IMR-90 (cell line): ENCODE data around the gene ANAPC7. TPM values are rescaled to one million over a fixed set of nuclear protein-coding genes. Genes with fewer than 3 reads are reported as not detected.

Source experiments
- ATAC-seq: fragments of 200-7000 bp; cut with Tn5 transposase; 2 replicates; pipeline ENCODE4 v1.9.1; 2020; ENCODE audit warnings: low read depth, mild to moderate bottlenecking, moderate library complexity
- BruUV-seq: library from RNA; stranded (reverse); fragments of 400-500 nt; replicated peaks from 2 replicates; lab custom pipeline; 2021; lab: Mats Ljungman, UMichigan
- CTCF ChIA-PET: fragments of 300-600 bp; formaldehyde crosslinking; extraction: SDS; loops from one replicate; lab custom pipeline; 2021; ENCODE audit warnings: antibody characterized with exemption; lab: Yijun Ruan, JAX
- POLR2A ChIA-PET: fragments of 300-600 bp; sonication (Branson Sonifier 250); formaldehyde crosslinking; loops from one replicate; lab custom pipeline; 2022; ENCODE audit warnings: antibody characterized with exemption; ENCODE audit not compliant: unreplicated experiment; lab: Charles Lee
- DNase-seq: peaks from one replicate; pipeline ENCODE4 v3.0.0; 2013
- H2AFZ ChIP-seq: replicated peaks from 2 replicates; pipeline ENCODE3; 2013; ENCODE audit warnings: low read length, mild to moderate bottlenecking; ENCODE audit not compliant: poor library complexity
- H2AK5ac ChIP-seq: 2 replicates; pipeline ENCODE4 v1.6.1; 2013; ENCODE audit warnings: low read depth, low read length, inconsistent platforms
- H2AK9ac ChIP-seq: replicated peaks from 2 replicates; pipeline ENCODE3; 2013; ENCODE audit warnings: mild to moderate bottlenecking, low read depth, low read length, moderate library complexity; ENCODE audit not compliant: poor library complexity
- H2BK120ac ChIP-seq: 2 replicates; pipeline ENCODE4 v1.6.1; 2013; ENCODE audit warnings: low read depth, low read length, inconsistent platforms
- H2BK15ac ChIP-seq: 3 replicates; pipeline ENCODE4 v1.6.1; 2013; ENCODE audit warnings: low read depth, low read length, inconsistent platforms
- H2BK20ac ChIP-seq: 2 replicates; pipeline ENCODE4 v1.6.1; 2013; ENCODE audit warnings: low read depth, mild to moderate bottlenecking, inconsistent platforms, low read length, moderate library complexity
- H2BK5ac ChIP-seq: 2 replicates; pipeline ENCODE4 v1.6.1; 2013; ENCODE audit warnings: mild to moderate bottlenecking, low read depth, low read length, inconsistent platforms; ENCODE audit not compliant: poor library complexity, severe bottlenecking
- H3K14ac ChIP-seq: replicated peaks from 2 replicates; pipeline ENCODE4 v1.6.1; 2013; ENCODE audit warnings: low read depth, low read length, inconsistent platforms
- H3K18ac ChIP-seq: 2 replicates; pipeline ENCODE4 v1.6.1; 2013; ENCODE audit warnings: low read depth, low read length, control low read depth
- H3K23ac ChIP-seq: 2 replicates; pipeline ENCODE4 v1.6.1; 2013; ENCODE audit warnings: low read depth, low read length, inconsistent platforms
- H3K27ac ChIP-seq: 2 replicates; pipeline ENCODE4 v1.5.1; 2013; ENCODE audit warnings: mild to moderate bottlenecking, control low read depth, low read length; ENCODE audit not compliant: insufficient read depth
- H3K27me3 ChIP-seq: 2 replicates; pipeline ENCODE4 v1.6.1; 2013; ENCODE audit warnings: low read length; ENCODE audit not compliant: control insufficient read depth, insufficient read depth
- H3K36me3 ChIP-seq: 2 replicates; pipeline ENCODE4 v1.6.1; 2013; ENCODE audit warnings: low read length, mixed read lengths; ENCODE audit not compliant: control insufficient read depth, insufficient read depth
- H3K4ac ChIP-seq: 2 replicates; pipeline ENCODE4 v1.6.1; 2013; ENCODE audit warnings: low read depth, low read length, inconsistent platforms
- H3K4me1 ChIP-seq: 2 replicates; pipeline ENCODE4 v1.6.1; 2013; ENCODE audit warnings: low read length, mixed read lengths; ENCODE audit not compliant: control insufficient read depth, insufficient read depth
- H3K4me2 ChIP-seq: 2 replicates; pipeline ENCODE4 v1.6.1; 2013; ENCODE audit warnings: low read depth, mild to moderate bottlenecking, control low read depth, low read length, moderate library complexity
- H3K4me3 ChIP-seq: 2 replicates; pipeline ENCODE4 v1.5.1; 2013; ENCODE audit warnings: low read depth, mild to moderate bottlenecking, control low read depth, low read length, moderate library complexity; ENCODE audit not compliant: insufficient read depth
- H3K56ac ChIP-seq: 2 replicates; pipeline ENCODE4 v1.6.1; 2013; ENCODE audit warnings: low read length, inconsistent platforms; ENCODE audit not compliant: insufficient read depth; ENCODE audit errors: extremely low read depth
- H3K79me1 ChIP-seq, 2 experiments: 2 replicates each; pipeline ENCODE4 v1.6.1; 2013; ENCODE audit warnings: low read length in 2 of 2, inconsistent platforms in 1 of 2, low read depth in 1 of 2
- H3K9ac ChIP-seq: 2 replicates; pipeline ENCODE4 v1.6.1; 2013; ENCODE audit warnings: low read depth, low read length, control low read depth
- H3K9me1 ChIP-seq: 2 replicates; pipeline ENCODE4 v1.6.1; 2013; ENCODE audit warnings: low read length, inconsistent platforms; ENCODE audit not compliant: insufficient read depth
- H3K9me3 ChIP-seq: 2 replicates; pipeline ENCODE4 v1.6.1; 2013; ENCODE audit warnings: low read length; ENCODE audit not compliant: control insufficient read depth, insufficient read depth
- H4K20me1 ChIP-seq: 2 replicates; pipeline ENCODE4 v1.6.1; 2013; ENCODE audit warnings: low read length, inconsistent platforms; ENCODE audit not compliant: insufficient read depth
- H4K5ac ChIP-seq: 2 replicates; pipeline ENCODE4 v1.6.1; 2013; ENCODE audit warnings: mild to moderate bottlenecking, low read depth, low read length, control low read depth
- H4K8ac ChIP-seq, 2 experiments: 2 replicates each; pipeline ENCODE4 v1.6.1; 2013; ENCODE audit warnings: low read depth in 2 of 2, low read length in 2 of 2, control low read depth in 1 of 2, inconsistent platforms in 1 of 2
- H4K91ac ChIP-seq: 2 replicates; pipeline ENCODE4 v1.6.1; 2013; ENCODE audit warnings: low read depth, low read length, inconsistent platforms; ENCODE audit not compliant: insufficient read depth
- CEBPB ChIP-seq: IDR thresholded peaks from 2 replicates; pipeline ENCODE4 v1.6.1; 2012; ENCODE audit warnings: low read depth, low read length, improper control_type of control experiment
- CHD1 ChIP-seq: IDR thresholded peaks from 2 replicates; pipeline ENCODE4 v1.6.1; 2012; ENCODE audit warnings: low read depth, low read length, improper control_type of control experiment
- ELK1 ChIP-seq: fragments of 150-350 bp; IDR thresholded peaks from 2 replicates; pipeline ENCODE4 v1.6.1; 2016; ENCODE audit warnings: low read depth, mild to moderate bottlenecking, low read length, moderate library complexity, borderline replicate concordance
- MAFK ChIP-seq: IDR thresholded peaks from 2 replicates; pipeline ENCODE4 v1.6.1; 2012; ENCODE audit warnings: low read depth, low read length, improper control_type of control experiment
- MAZ ChIP-seq: IDR thresholded peaks from 2 replicates; pipeline ENCODE4 v1.6.1; 2012; ENCODE audit warnings: low read depth, mild to moderate bottlenecking, low read length, improper control_type of control experiment, moderate library complexity, borderline replicate concordance
- MXI1 ChIP-seq: IDR thresholded peaks from 2 replicates; pipeline ENCODE4 v1.6.1; 2012; ENCODE audit warnings: low read depth, mild to moderate bottlenecking, low read length, moderate library complexity, borderline replicate concordance
- NFE2L2 ChIP-seq: fragments of 150-350 bp; IDR thresholded peaks from 2 replicates; pipeline ENCODE4 v1.6.1; 2016; ENCODE audit warnings: low read depth, mild to moderate bottlenecking, low read length
- RAD21 ChIP-seq: IDR thresholded peaks from 2 replicates; pipeline ENCODE4 v1.6.1; 2012; ENCODE audit warnings: low read length, improper control_type of control experiment
- RCOR1 ChIP-seq: IDR thresholded peaks from 2 replicates; pipeline ENCODE4 v1.6.1; 2012; ENCODE audit warnings: mild to moderate bottlenecking, low read length, improper control_type of control experiment; ENCODE audit not compliant: insufficient replicate concordance
- RFX5 ChIP-seq: IDR thresholded peaks from 2 replicates; pipeline ENCODE4 v1.8.0; 2012; ENCODE audit warnings: low read depth, mild to moderate bottlenecking, low read length, moderate library complexity
- SMC3 ChIP-seq: fragments of 150-350 bp; IDR thresholded peaks from 2 replicates; pipeline ENCODE4 v1.6.1; 2016; ENCODE audit warnings: low read depth, mild to moderate bottlenecking, antibody characterized with exemption, low read length, moderate library complexity
- USF2 ChIP-seq: fragments of 150-350 bp; IDR thresholded peaks from 2 replicates; pipeline ENCODE4 v1.6.1; 2017; ENCODE audit warnings: mild to moderate bottlenecking, antibody characterized with exemption, low read length, low read depth
- WGBS, 2 experiments: methylation state at CpG; one replicate each; pipeline versions ENCODE4 v1.1.5 to v1.1.7; 2013; ENCODE audit warnings: missing lambda C conversion rate in 2 of 2; ENCODE audit not compliant: insufficient read length in 1 of 2; ENCODE audit errors: extremely low coverage in 2 of 2; 5-methylcytosine and 5-hydroxymethylcytosine counted together
- dilution Hi-C: fragments of 300-500 bp; cut with HindIII; formaldehyde crosslinking; loops from one replicate; pipeline ENCODE4 v1.14.3; 2018; ENCODE audit warnings: low sequenced_read_pairs; ENCODE audit not compliant: unreplicated experiment
- in situ Hi-C: fragments of 300-500 bp; cut with MboI; formaldehyde crosslinking; loops from 3 replicates; pipeline ENCODE4 v1.14.3; 2019; ENCODE audit warnings: low sequenced_read_pairs, inconsistent platforms, mixed read lengths
- intact Hi-C: fragments of 100-400 bp; cut with micrococcal nuclease; formaldehyde crosslinking; loops from 2 replicates; pipeline ENCODE4 v1.10.0; 2022
- polyA plus RNA-seq, 3 experiments: library from polyadenylated mRNA; depleted of rRNA; stranded (reverse); fragments of >200 nt; gene quantifications; 2 replicates each; pipeline ENCODE4 v1.2.3, GENCODE V29; 2012; ENCODE audit warnings: low replicate concordance in 1 of 3
- total RNA-seq: library from RNA; depleted of rRNA; stranded (reverse); fragments of >200 nt; gene quantifications from 2 replicates; pipeline ENCODE4 v1.2.3, GENCODE V29; 2012
- TF ChIP-seq, protein P1 (sequence below): conservative IDR thresholded peaks from 2 replicates; pipeline ENCODE4 v1.5.1; 2012; ENCODE audit warnings: mild to moderate bottlenecking, low read depth, low read length, improper control_type of control experiment

The ANAPC7 gene
- total and polyA plus RNA-seq, 2 of the 4 experiments (the other 2 are of a cell fraction) = 46.4 to 57.9 TPM

DNA sequence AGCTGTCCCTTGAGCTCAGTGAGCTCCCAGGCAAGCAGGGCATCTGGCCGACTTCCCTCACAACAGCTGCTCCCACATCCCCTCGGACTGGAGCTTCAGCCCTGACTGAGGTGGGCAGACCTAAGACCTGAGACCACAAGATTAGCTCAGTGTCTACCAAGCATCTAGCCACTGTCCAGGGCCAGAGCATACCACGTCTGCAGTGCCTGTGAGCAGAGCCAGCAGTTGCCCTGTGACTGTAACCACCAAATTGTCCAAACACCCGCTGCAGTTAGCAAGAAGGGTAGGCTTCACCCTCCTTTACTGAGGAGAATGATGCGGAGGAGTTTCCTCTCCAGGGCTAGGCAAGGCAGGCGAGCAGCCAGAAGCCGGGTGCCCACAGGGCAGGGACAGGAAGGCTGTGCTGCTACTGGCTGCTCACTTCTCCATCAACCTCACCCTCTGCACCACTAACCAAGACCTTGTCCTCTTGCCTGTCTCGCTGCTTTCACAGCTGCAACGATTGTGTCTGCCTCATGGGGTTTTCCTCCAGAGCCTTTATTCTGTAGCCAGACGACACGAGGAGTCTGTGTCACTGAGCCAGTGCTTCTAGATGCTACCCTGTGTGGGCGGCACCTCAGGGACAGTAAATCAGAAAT, 53.9 kb downstream of the ANAPC7 start:
- H3K4me2 ChIP-seq = no peak overlapping the region
- H2AFZ ChIP-seq = peak overlapping the region; percentile 10
- CTCF ChIA-PET = no interaction called here
- peaks cover 14 to 41% of the 10 kb centered on the region in 2 experiments for H3K79me1 ChIP-seq
- no peak overlapping the region for H3K56ac ChIP-seq
- peaks cover 13% of the 10 kb centered on the region for H3K9me1 ChIP-seq
- no peak overlapping the region for H2BK5ac ChIP-seq
- H3K23ac ChIP-seq = no peak overlapping the region
- no peak overlapping the region for H3K14ac ChIP-seq
- DNase-seq = no peak
- H3K36me3 ChIP-seq = peaks cover 54% of the 10 kb centered on the region
- no peak overlapping the region for H3K27ac ChIP-seq
- H4K5ac ChIP-seq = no peak overlapping the region
- H3K4me3 ChIP-seq = no peak overlapping the region
- H4K20me1 ChIP-seq = peaks cover 33% of the 10 kb centered on the region
- H3K18ac ChIP-seq = no peak overlapping the region
- WGBS, 2 experiments = 74% methylated on average over 4 of the region's 12 CpGs; no CpG with 5 or more reads in 1 of the 2 experiments
- H4K91ac ChIP-seq = no peak overlapping the region
- intact Hi-C loops (no loop called here), dilution Hi-C loops (no loop called here), in situ Hi-C loops (no loop called here)
- no peak overlapping the region for H2BK20ac ChIP-seq
- no peak overlapping the region for H2BK15ac ChIP-seq
- no peak overlapping the region for H2AK5ac ChIP-seq
- no peak overlapping the region for H3K4ac ChIP-seq
- H3K27me3 ChIP-seq = no peaks in the 10 kb centered on the region
- no peaks in the 10 kb centered on the region for H3K9me3 ChIP-seq
- POLR2A ChIA-PET = no interaction called here
- BruUV-seq = no TSS peak
- H2BK120ac ChIP-seq = no peak overlapping the region
- TF ChIP-seq RCOR1 (no peak), MAZ (no peak), MXI1 (no peak), MAFK (no peak), USF2 (no peak), NFE2L2 (no peak), RFX5 (no peak), SMC3 (no peak), CEBPB (no peak), CHD1 (no peak), ELK1 (no peak), RAD21 (no peak)
- TF ChIP-seq, protein P1, sequence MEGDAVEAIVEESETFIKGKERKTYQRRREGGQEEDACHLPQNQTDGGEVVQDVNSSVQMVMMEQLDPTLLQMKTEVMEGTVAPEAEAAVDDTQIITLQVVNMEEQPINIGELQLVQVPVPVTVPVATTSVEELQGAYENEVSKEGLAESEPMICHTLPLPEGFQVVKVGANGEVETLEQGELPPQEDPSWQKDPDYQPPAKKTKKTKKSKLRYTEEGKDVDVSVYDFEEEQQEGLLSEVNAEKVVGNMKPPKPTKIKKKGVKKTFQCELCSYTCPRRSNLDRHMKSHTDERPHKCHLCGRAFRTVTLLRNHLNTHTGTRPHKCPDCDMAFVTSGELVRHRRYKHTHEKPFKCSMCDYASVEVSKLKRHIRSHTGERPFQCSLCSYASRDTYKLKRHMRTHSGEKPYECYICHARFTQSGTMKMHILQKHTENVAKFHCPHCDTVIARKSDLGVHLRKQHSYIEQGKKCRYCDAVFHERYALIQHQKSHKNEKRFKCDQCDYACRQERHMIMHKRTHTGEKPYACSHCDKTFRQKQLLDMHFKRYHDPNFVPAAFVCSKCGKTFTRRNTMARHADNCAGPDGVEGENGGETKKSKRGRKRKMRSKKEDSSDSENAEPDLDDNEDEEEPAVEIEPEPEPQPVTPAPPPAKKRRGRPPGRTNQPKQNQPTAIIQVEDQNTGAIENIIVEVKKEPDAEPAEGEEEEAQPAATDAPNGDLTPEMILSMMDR = no peak
- no peaks in the 10 kb centered on the region for H3K4me1 ChIP-seq
- peak overlapping the region; percentile 34 for H2AK9ac ChIP-seq
- H4K8ac ChIP-seq = no peak overlapping the region
- H3K9ac ChIP-seq = no peak overlapping the region
- no peak; the same call in 1 of the 2 replicates for ATAC-seq
